ENCODE results near the gene ELOA. TPM values are rescaled to one million over a fixed set of nuclear protein-coding genes. Genes with fewer than 3 reads are reported as not detected.

Gene ELOA
- total and polyA plus RNA-seq, 2 experiments from 2014 or later, result 44.3 to 50.1 TPM

DNA sequence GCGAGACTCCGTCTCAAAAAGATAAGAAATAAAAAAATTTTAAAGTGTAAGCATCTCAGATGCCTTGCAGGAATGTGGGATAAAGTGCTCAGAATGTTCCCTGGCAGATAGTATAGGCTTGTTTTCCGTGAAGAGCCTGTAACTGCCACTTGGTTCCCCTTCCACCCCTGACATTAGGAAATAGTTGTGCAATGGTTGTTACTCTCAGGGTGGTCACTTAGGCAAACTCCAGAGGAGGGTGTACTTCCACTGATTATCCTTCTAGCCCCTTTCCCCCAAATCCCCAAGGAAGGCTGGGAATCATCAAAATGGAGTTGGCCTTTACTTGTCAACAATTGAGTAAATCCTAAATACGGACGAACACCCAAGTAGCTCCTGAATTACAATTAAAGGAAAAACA lies 41.3 kb upstream of the ELOA start:
- no peak overlapping the region for H3K4me2 ChIP-seq (ENCODE audit: unreplicated experiment)
- TF ChIP-seq EZH2 (IDR thresholded peaks at IDR 0.05; ENCODE audit: insufficient read depth, poor library complexity, severe bottlenecking), result no peak
- no peak for TF ChIP-seq EZH2phosphoT487 (IDR thresholded peaks at IDR 0.05; ENCODE audit: insufficient read depth, low read depth)
- H3K4me1 ChIP-seq (ENCODE audit: insufficient read depth), result peaks cover 14% of the 10 kb centered on the region; the same call in 1 of the 2 replicates
- no peak overlapping the region for H3K4me3 ChIP-seq
- no peak overlapping the region for H3K27ac ChIP-seq
- no peaks in the 10 kb centered on the region for H3K27me3 ChIP-seq (replicated peaks; ENCODE audit: insufficient read depth)
- H3K36me3 ChIP-seq (ENCODE audit: low read depth), result peaks cover 69% of the 10 kb centered on the region
- H3K9me3 ChIP-seq (ENCODE audit: low read depth), result no peaks in the 10 kb centered on the region
- DNase-seq, result no peak
- H3K9me2 ChIP-seq (ENCODE audit: insufficient read depth), result no peaks in the 10 kb centered on the region
- no peak overlapping the region for H3K9ac ChIP-seq
- H3F3A ChIP-seq (ENCODE audit: insufficient read depth), result peaks cover 27% of the 10 kb centered on the region; the same call in 1 of the 2 replicates
- 83 to 85% methylated on average over 5 of the region's 5 CpGs for WGBS, 2 experiments (ENCODE audit: low coverage in 1 of 2, low lambda C conversion rate in 2 of 2, missing lambda C conversion rate in 2 of 2)
- H3K79me2 ChIP-seq (ENCODE audit: insufficient read depth), result peaks cover 97% of the 10 kb centered on the region
- H2AFZ ChIP-seq, result no peak overlapping the region
- in situ Hi-C loops (cut with MboI), result no loop called here
- peaks cover 5% of the 10 kb centered on the region; the same call in 1 of the 2 replicates for H4K20me1 ChIP-seq (ENCODE audit: insufficient read depth)

DNA sequence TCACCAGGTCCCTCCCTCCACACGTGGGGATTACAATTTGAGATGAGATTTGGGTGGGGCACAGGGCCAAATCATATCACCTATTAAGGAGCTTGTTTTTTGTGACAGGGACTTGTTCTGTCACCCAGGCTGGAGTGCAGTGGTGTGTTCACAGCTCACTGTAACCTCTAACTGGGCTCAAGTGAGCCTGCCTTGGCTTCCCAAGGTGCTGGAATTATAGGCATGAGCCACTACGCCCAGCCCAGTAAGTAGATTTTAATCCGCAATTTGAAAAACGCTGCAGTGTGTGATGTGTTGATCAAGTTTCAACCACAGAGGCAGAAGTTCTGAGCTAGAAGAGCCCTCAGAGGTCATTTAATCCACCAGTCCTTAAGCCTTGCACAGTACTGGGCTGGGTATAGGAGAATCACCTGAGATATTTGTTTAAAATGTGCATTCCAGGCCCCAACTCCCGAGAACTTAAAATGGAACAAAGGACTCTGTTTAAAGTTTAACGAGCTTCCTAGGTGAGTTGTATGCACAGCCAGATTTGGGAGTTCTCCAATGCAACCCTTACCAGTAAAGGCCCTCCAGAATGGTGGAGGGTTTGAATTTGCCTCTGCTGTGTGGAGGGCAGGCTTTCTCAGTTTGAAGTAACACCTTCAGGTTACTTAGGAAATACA lies 38.3 kb upstream of the ELOA start:
- peaks cover 5% of the 10 kb centered on the region; the same call in 1 of the 2 replicates for H4K20me1 ChIP-seq (ENCODE audit: insufficient read depth)
- in situ Hi-C loops (cut with MboI), result no loop called here

DNA sequence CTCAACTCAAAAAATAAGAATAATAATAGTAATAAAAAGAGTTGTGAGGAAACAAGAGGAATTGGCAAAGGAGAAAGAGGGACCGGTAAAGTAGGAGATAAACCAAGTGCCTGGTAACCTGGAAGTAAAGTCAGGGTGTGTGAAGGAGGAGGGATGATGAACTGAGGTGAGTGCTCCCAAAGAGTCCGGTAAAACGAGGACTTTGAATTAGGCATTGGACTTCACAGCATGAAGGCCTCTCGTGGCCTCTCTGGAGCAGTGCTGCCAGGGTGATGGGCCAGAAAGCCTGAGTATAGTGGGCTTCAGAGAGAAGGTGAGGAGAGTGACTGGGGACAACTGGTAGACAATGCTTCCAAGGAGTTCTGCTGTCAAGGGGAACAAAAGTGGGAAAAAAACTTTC lies 34.0 kb upstream of the ELOA start:
- no peaks in the 10 kb centered on the region for H3K4me1 ChIP-seq (ENCODE audit: insufficient read depth)
- no peaks in the 10 kb centered on the region for H3K9me2 ChIP-seq (ENCODE audit: insufficient read depth)
- H3K27ac ChIP-seq, result no peak overlapping the region
- peaks cover 12% of the 10 kb centered on the region; the same call in 1 of the 2 replicates for H3K36me3 ChIP-seq (ENCODE audit: low read depth)
- no peak overlapping the region for H3K4me3 ChIP-seq
- no peak overlapping the region for H3K9ac ChIP-seq
- no peaks in the 10 kb centered on the region for H3K27me3 ChIP-seq (replicated peaks; ENCODE audit: insufficient read depth)
- 87 to 90% methylated on average over 4 of the region's 4 CpGs for WGBS, 2 experiments (ENCODE audit: low coverage in 1 of 2, low lambda C conversion rate in 2 of 2, missing lambda C conversion rate in 2 of 2)
- H4K20me1 ChIP-seq (ENCODE audit: insufficient read depth), result 0 out of 2 replicates have a peak, but pooled peaks cover 3% of the 10 kb centered on the region
- no peaks in the 10 kb centered on the region for H3K9me3 ChIP-seq (ENCODE audit: low read depth)
- no peak for TF ChIP-seq EZH2phosphoT487 (IDR thresholded peaks at IDR 0.05; ENCODE audit: insufficient read depth, low read depth)
- TF ChIP-seq EZH2 (IDR thresholded peaks at IDR 0.05; ENCODE audit: insufficient read depth, poor library complexity, severe bottlenecking), result no peak
- in situ Hi-C loops (cut with MboI), result no loop called here
- no peak for DNase-seq
- H3K79me2 ChIP-seq (ENCODE audit: insufficient read depth), result peaks cover 98% of the 10 kb centered on the region
- no peaks in the 10 kb centered on the region for H3F3A ChIP-seq (ENCODE audit: insufficient read depth)
- H3K4me2 ChIP-seq (ENCODE audit: unreplicated experiment), result no peak overlapping the region
- no peak overlapping the region for H2AFZ ChIP-seq

More for the DNA sequence above, 38.3 kb upstream of the ELOA start:
- H3K9ac ChIP-seq, result no peak overlapping the region
- no peak overlapping the region for H3K4me3 ChIP-seq
- peaks cover 94% of the 10 kb centered on the region for H3K79me2 ChIP-seq (ENCODE audit: insufficient read depth)
- H3K9me2 ChIP-seq (ENCODE audit: insufficient read depth), result no peaks in the 10 kb centered on the region
- no peak overlapping the region for H2AFZ ChIP-seq
- peaks cover 13% of the 10 kb centered on the region; the same call in 1 of the 2 replicates for H3F3A ChIP-seq (ENCODE audit: insufficient read depth)
- WGBS, 2 experiments (ENCODE audit: low coverage in 1 of 2, low lambda C conversion rate in 2 of 2, missing lambda C conversion rate in 2 of 2), result 77 to 84% methylated on average over 6 of the region's 6 CpGs
- no peak overlapping the region for H3K4me2 ChIP-seq (ENCODE audit: unreplicated experiment)
- DNase-seq, result no peak
- no peaks in the 10 kb centered on the region for H3K27me3 ChIP-seq (replicated peaks; ENCODE audit: insufficient read depth)
- H3K4me1 ChIP-seq (ENCODE audit: insufficient read depth), result no peaks in the 10 kb centered on the region
- H3K9me3 ChIP-seq (ENCODE audit: low read depth), result no peaks in the 10 kb centered on the region
- H3K27ac ChIP-seq, result no peak overlapping the region
- no peak for TF ChIP-seq EZH2 (IDR thresholded peaks at IDR 0.05; ENCODE audit: insufficient read depth, poor library complexity, severe bottlenecking)
- no peak for TF ChIP-seq EZH2phosphoT487 (IDR thresholded peaks at IDR 0.05; ENCODE audit: insufficient read depth, low read depth)
- peaks cover 42% of the 10 kb centered on the region for H3K36me3 ChIP-seq (ENCODE audit: low read depth)

DNA sequence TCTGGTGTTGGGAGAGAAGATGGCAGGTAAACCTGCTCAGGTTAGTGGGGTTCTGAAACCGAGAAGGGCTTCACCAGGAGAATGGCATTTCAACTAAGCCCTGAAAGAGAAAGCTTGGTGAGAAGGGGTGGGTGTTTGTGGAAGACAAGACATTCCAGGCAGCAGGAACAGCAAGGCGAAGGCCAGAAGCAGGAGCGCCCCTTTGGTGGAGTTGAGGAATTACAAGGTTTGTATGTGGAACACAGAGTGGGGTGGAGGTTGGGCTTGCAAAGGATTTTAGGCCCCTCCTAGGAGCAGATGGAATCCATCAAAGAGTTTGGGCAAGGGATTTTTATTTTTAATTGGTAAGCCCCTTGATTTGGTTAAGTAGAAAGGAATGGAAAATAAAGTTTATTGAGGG lies 24.8 kb upstream of the ELOA start:
- Histone ChIP-seq H3K4me3 (no peak overlapping the region), H3K9me3 (ENCODE audit: low read depth) (no peaks in the 10 kb centered on the region), H3K27me3 (replicated peaks; ENCODE audit: insufficient read depth) (no peaks in the 10 kb centered on the region), H2AFZ (no peak overlapping the region), H3K79me2 (ENCODE audit: insufficient read depth) (peaks cover 93% of the 10 kb centered on the region), H3K27ac (no peak overlapping the region), H3K36me3 (ENCODE audit: low read depth) (no peaks in the 10 kb centered on the region), H4K20me1 (ENCODE audit: insufficient read depth) (peaks cover 3% of the 10 kb centered on the region; the same call in 1 of the 2 replicates), H3F3A (ENCODE audit: insufficient read depth) (peaks cover 4% of the 10 kb centered on the region; the same call in 1 of the 2 replicates), H3K9ac (no peak overlapping the region), H3K9me2 (ENCODE audit: insufficient read depth) (no peaks in the 10 kb centered on the region), H3K4me2 (ENCODE audit: unreplicated experiment) (no peak overlapping the region), H3K4me1 (ENCODE audit: insufficient read depth) (no peaks in the 10 kb centered on the region)
- in situ Hi-C loops (cut with MboI), result no loop called here
- TF ChIP-seq EZH2phosphoT487 (IDR thresholded peaks at IDR 0.05; ENCODE audit: insufficient read depth, low read depth), result no peak
- no peak for TF ChIP-seq EZH2 (IDR thresholded peaks at IDR 0.05; ENCODE audit: insufficient read depth, poor library complexity, severe bottlenecking)
- DNase-seq, result peak; percentile 68
- 38 to 40% methylated on average over 3 of the region's 3 CpGs for WGBS, 2 experiments (ENCODE audit: low coverage in 1 of 2, low lambda C conversion rate in 2 of 2, missing lambda C conversion rate in 2 of 2)
